GM20000 (cell line): ENCODE measurements around the gene UBXN4.

Source experiments
- DNase-seq: peaks from one replicate; pipeline ENCODE4 v3.0.0; 2012; ENCODE audit warnings: low spot score
- CTCF ChIP-seq: IDR thresholded peaks from 2 replicates; pipeline ENCODE4 v1.5.1; 2012; ENCODE audit warnings: mild to moderate bottlenecking, control low read depth; ENCODE audit errors: extremely low read depth, missing control alignments

The UBXN4 gene

GRCh38 chr2:135762530-135762929, 20.9 kb downstream of the UBXN4 start:
- no peak for TF ChIP-seq CTCF
- no peak for DNase-seq

- no peak for DNase-seq
- TF ChIP-seq CTCF, result no peak
Measured at GRCh38 chr2:135768863-135769262, 27.2 kb downstream of the UBXN4 start.

- DNase-seq, result no peak
- TF ChIP-seq CTCF, result no peak
Measured at GRCh38 chr2:135773319-135773718, 31.7 kb downstream of the UBXN4 start.

GRCh38 chr2:135773917-135774316, 32.3 kb downstream of the UBXN4 start:
- DNase-seq, result no peak
- no peak for TF ChIP-seq CTCF

GRCh38 chr2:135775420-135775819, 33.8 kb downstream of the UBXN4 start:
- no peak for TF ChIP-seq CTCF
- DNase-seq, result no peak

GRCh38 chr2:135776367-135776766, 34.7 kb downstream of the UBXN4 start:
- no peak for TF ChIP-seq CTCF

GRCh38 chr2:135782231-135782630, 40.6 kb downstream of the UBXN4 start:
- TF ChIP-seq CTCF, result no peak

More at GRCh38 chr2:135776367-135776766, 34.7 kb downstream of the UBXN4 start:
- no peak for DNase-seq

More at GRCh38 chr2:135782231-135782630, 40.6 kb downstream of the UBXN4 start:
- no peak for DNase-seq
